DND-41 (cell line): ENCODE measurements around the gene TYW5.

Experiments
- ATAC-seq: fragments of 200-7000 bp; cut with Tn5 transposase; 3 replicates; pipeline ENCODE4 v1.9.1; 2021; ENCODE audit warnings: low read depth; ENCODE audit not compliant: insufficient read depth
- DNase-seq: peaks from one replicate; pipeline ENCODE4 v3.0.0-alpha.2; 2020
- H2AFZ ChIP-seq: 2 replicates; pipeline ENCODE4 v1.6.0; 2012; ENCODE audit warnings: low read depth, low read length
- H3K27ac ChIP-seq: 2 replicates; pipeline ENCODE4 v1.5.1; 2012; ENCODE audit warnings: low read length, inconsistent platforms
- H3K27me3 ChIP-seq: fragments of 200-600 bp; sonication (generic); 2 replicates; pipeline ENCODE4 v1.6.0; 2012; ENCODE audit warnings: low read length, mild to moderate bottlenecking, inconsistent platforms; ENCODE audit not compliant: insufficient read depth, poor library complexity
- H3K36me3 ChIP-seq: 2 replicates; pipeline ENCODE4 v1.5.1; 2012; ENCODE audit warnings: low read length, inconsistent platforms; ENCODE audit not compliant: insufficient read depth
- H3K4me1 ChIP-seq: 2 replicates; pipeline ENCODE4 v1.5.1; 2012; ENCODE audit warnings: mild to moderate bottlenecking, low read length; ENCODE audit not compliant: insufficient read depth
- H3K4me2 ChIP-seq: 2 replicates; pipeline ENCODE4 v1.6.0; 2012; ENCODE audit warnings: mild to moderate bottlenecking, moderate library complexity, low read length, inconsistent platforms; ENCODE audit not compliant: insufficient read depth
- H3K4me3 ChIP-seq, 2 experiments: fragments of 200-600 bp in 1 of 2; shearing (Covaris generic) in 1 of 2; 2 replicates each; pipeline ENCODE4 v1.5.1; 2012 to 2016; ENCODE audit warnings: inconsistent platforms in 2 of 2, low read length in 2 of 2, mild to moderate bottlenecking in 2 of 2, low read depth in 1 of 2, moderate library complexity in 1 of 2
- H3K79me2 ChIP-seq: 2 replicates; pipeline ENCODE4 v1.6.0; 2012; ENCODE audit warnings: low read length, inconsistent platforms; ENCODE audit not compliant: insufficient read depth
- H3K9ac ChIP-seq: 2 replicates; pipeline ENCODE4 v1.6.0; 2012; ENCODE audit warnings: low read depth, mild to moderate bottlenecking, inconsistent platforms, low read length, moderate library complexity
- H3K9me3 ChIP-seq: 2 replicates; pipeline ENCODE4 v1.5.1; 2012; ENCODE audit warnings: low read length, moderate library complexity, mild to moderate bottlenecking, inconsistent platforms; ENCODE audit not compliant: insufficient read depth, severe bottlenecking
- H4K20me1 ChIP-seq: 2 replicates; pipeline ENCODE4 v1.6.0; 2012; ENCODE audit warnings: low read length; ENCODE audit not compliant: insufficient read depth
- EZH2 ChIP-seq: IDR thresholded peaks from 3 replicates; pipeline ENCODE4 v1.6.1; 2012; ENCODE audit warnings: borderline replicate concordance, low read depth, mild to moderate bottlenecking, moderate library complexity, low read length, inconsistent platforms; ENCODE audit not compliant: severe bottlenecking
- TF ChIP-seq, protein P1 (sequence below): IDR thresholded peaks from 2 replicates; pipeline ENCODE4 v1.5.1; 2012; ENCODE audit warnings: borderline replicate concordance, low read length, moderate library complexity, mild to moderate bottlenecking; ENCODE audit not compliant: poor library complexity, severe bottlenecking; ENCODE audit errors: extremely low read depth

The TYW5 gene

DNA sequence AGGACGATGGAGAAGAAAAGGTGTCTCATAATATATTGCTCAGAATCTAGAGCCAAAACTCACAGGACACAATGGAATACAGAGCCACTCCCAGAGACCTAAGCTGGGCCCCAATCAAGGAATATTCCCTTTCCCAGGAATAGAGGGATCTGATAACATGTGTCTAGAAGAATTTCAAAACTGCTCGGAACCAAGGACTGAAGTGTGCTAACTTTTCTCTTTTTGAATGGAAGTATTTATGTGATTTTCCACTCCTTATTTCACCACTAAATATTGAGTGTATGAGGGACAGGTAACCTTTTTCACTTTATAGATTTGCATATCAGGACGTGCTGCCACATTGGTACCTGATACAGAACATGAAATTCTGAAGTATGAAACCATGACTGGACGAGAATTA, 53.3 kb downstream of the TYW5 start:
- DNase-seq (no peak), ATAC-seq (no peak)
- TF ChIP-seq, protein P1, sequence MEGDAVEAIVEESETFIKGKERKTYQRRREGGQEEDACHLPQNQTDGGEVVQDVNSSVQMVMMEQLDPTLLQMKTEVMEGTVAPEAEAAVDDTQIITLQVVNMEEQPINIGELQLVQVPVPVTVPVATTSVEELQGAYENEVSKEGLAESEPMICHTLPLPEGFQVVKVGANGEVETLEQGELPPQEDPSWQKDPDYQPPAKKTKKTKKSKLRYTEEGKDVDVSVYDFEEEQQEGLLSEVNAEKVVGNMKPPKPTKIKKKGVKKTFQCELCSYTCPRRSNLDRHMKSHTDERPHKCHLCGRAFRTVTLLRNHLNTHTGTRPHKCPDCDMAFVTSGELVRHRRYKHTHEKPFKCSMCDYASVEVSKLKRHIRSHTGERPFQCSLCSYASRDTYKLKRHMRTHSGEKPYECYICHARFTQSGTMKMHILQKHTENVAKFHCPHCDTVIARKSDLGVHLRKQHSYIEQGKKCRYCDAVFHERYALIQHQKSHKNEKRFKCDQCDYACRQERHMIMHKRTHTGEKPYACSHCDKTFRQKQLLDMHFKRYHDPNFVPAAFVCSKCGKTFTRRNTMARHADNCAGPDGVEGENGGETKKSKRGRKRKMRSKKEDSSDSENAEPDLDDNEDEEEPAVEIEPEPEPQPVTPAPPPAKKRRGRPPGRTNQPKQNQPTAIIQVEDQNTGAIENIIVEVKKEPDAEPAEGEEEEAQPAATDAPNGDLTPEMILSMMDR, result no peak
- TF ChIP-seq EZH2, result no peak
- Histone ChIP-seq H3K4me1 (no peaks in the 10 kb centered on the region), H3K27ac (no peak overlapping the region), H3K9me3 (no peaks in the 10 kb centered on the region), H2AFZ (no peak overlapping the region), H3K4me3 (no peak overlapping the region), H3K9ac (no peak overlapping the region), H3K4me2 (no peak overlapping the region), H4K20me1 (no peaks in the 10 kb centered on the region), H3K79me2 (no peaks in the 10 kb centered on the region), H3K36me3 (no peaks in the 10 kb centered on the region), H3K27me3 (no peaks in the 10 kb centered on the region)

DNA sequence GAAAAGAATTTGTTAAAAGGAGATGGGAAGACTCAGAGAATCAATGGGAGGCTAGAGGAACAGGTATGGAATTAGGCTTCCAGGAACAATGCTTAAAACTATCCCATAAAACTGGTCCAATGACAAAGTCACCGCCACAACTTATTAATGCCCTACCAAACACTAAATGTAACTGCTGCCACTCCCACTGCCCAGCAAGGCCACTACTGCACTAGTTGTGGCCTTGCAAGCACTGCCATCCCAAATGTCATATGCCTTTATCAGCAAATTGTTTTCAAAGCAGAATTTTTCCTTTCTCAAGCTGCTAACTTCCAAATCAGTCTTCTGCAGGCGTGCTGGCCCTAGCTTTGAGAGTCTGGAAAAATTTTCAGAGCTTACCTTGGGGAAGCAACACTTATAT, 58.7 kb downstream of the TYW5 start:
- Histone ChIP-seq H3K36me3 (no peaks in the 10 kb centered on the region), H2AFZ (no peak overlapping the region), H3K79me2 (no peaks in the 10 kb centered on the region), H3K4me1 (no peaks in the 10 kb centered on the region), H3K9ac (no peak overlapping the region), H3K4me2 (no peak overlapping the region), H3K9me3 (no peaks in the 10 kb centered on the region), H3K4me3 (no peak overlapping the region), H3K27me3 (no peaks in the 10 kb centered on the region), H4K20me1 (no peaks in the 10 kb centered on the region), H3K27ac (no peak overlapping the region)
- ATAC-seq, result no peak
- TF ChIP-seq EZH2, result no peak
- TF ChIP-seq, protein P1, result no peak
- no peak for DNase-seq

DNA sequence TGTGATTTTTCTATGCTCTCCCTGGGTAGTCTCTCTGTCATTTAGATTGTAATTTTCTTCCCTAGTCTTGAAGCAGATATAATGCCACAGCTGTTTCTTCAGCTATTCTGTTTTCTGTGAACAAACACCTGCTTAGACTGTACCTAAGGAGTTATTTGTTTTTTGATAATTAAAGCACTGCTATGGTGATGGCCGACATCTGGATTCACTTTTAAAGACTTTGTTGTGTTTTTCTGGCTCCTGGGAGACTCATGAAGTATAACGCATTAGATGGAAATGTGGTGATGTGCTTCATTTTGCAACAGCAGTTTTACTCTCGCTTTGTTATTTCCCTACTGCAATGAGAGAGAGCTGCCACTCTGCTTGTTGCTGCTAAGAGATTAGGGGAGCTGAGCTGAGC, 59.9 kb downstream of the TYW5 start:
- Histone ChIP-seq H3K4me2 (no peak overlapping the region), H3K4me1 (no peaks in the 10 kb centered on the region), H3K9ac (no peak overlapping the region), H3K36me3 (no peaks in the 10 kb centered on the region), H4K20me1 (no peaks in the 10 kb centered on the region), H3K27me3 (no peaks in the 10 kb centered on the region), H3K79me2 (no peaks in the 10 kb centered on the region), H3K9me3 (no peaks in the 10 kb centered on the region), H2AFZ (no peak overlapping the region), H3K4me3 (no peak overlapping the region), H3K27ac (no peak overlapping the region)
- no peak for DNase-seq
- no peak for TF ChIP-seq EZH2
- TF ChIP-seq, protein P1, result no peak
- no peak for ATAC-seq
